ENCODE measurements around the gene PORCN. TPM values are rescaled to one million over a fixed set of nuclear protein-coding genes. Genes with fewer than 3 reads are reported as not detected.
A peak's percentile ranks its signal among the peaks of the same experiment; 100 is the strongest.
"Not testable (repeated sequence)": the region's sequence is repeated elsewhere in the genome, so short reads cannot be mapped to it uniquely, and the experiment has no call there.

The PORCN gene
- total and polyA plus RNA-seq, 4 donors = 11.2 to 26.7 (median 19.1) TPM

DNA sequence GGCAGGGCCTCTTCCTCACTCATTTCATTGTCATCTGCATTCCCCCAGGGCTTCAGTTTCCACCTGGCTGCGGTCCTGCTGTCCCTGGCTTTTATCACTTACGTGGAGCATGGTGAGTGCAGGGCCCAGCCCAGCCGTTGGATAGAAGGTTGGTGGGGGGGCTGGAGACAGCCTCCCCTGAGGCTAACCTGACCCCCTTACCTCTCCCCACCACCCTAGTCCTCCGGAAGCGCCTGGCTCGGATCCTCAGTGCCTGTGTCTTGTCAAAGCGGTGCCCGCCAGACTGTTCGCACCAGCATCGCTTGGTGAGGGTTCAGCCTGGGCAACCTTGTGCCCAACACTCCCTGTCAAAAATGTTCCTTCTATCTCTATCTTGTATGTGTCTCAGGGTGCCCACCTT lies 7.0 kb downstream of the PORCN start:
- H3K27ac ChIP-seq (ENCODE audit: low read depth, low read length) = no peak overlapping the region
- no peak for DNase-seq (ENCODE audit: low read depth in 4 of 6, low spot score in 6 of 6)
- H3K4me1 ChIP-seq (ENCODE audit: control insufficient read depth, insufficient read depth, low read length) = no peaks in the 10 kb centered on the region
- H3K9me3 ChIP-seq (ENCODE audit: control insufficient read depth, insufficient read depth, low read length) = peaks cover 2% of the 10 kb centered on the region
- H3K36me3 ChIP-seq (ENCODE audit: control insufficient read depth, insufficient read depth, low read length) = peaks cover 38% of the 10 kb centered on the region
- H3K27me3 ChIP-seq (ENCODE audit: control insufficient read depth, insufficient read depth, low read length) = no peaks in the 10 kb centered on the region
- H3K4me3 ChIP-seq (ENCODE audit: low read depth, low read length) = no peak overlapping the region
- 86% methylated on average over 7 of the region's 10 CpGs for WGBS (ENCODE audit: insufficient coverage)

DNA sequence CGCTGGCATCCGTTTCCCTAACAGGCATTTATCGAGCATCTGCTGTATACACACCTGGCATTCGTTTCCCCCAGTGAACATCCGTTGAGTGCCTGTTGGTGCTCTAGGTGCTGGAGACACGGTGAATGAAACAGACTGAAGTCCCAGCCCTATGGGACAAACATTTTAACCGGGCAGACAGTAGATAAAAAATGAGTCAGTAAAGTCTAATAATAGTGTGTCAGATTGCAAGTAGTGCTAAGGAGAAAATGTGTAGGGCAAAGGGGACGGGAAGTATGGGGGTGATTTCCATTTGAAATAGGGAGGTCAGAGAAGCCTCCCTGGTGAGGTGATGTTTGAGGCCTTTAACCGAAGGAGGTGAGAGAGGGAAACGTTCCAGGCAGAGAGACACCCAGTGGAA lies 7.5 kb downstream of the PORCN start:
- Histone ChIP-seq H3K27ac (ENCODE audit: low read depth, low read length) (no peak overlapping the region), H3K36me3 (ENCODE audit: control insufficient read depth, insufficient read depth, low read length) (peaks cover 35% of the 10 kb centered on the region), H3K9me3 (ENCODE audit: control insufficient read depth, insufficient read depth, low read length) (peaks cover 2% of the 10 kb centered on the region), H3K4me1 (ENCODE audit: control insufficient read depth, insufficient read depth, low read length) (no peaks in the 10 kb centered on the region), H3K27me3 (ENCODE audit: control insufficient read depth, insufficient read depth, low read length) (no peaks in the 10 kb centered on the region), H3K4me3 (ENCODE audit: low read depth, low read length) (no peak overlapping the region)
- WGBS (ENCODE audit: insufficient coverage) = 76% methylated on average over 10 of the region's 10 CpGs
- no peak for DNase-seq (ENCODE audit: low read depth in 4 of 6, low spot score in 6 of 6)

DNA sequence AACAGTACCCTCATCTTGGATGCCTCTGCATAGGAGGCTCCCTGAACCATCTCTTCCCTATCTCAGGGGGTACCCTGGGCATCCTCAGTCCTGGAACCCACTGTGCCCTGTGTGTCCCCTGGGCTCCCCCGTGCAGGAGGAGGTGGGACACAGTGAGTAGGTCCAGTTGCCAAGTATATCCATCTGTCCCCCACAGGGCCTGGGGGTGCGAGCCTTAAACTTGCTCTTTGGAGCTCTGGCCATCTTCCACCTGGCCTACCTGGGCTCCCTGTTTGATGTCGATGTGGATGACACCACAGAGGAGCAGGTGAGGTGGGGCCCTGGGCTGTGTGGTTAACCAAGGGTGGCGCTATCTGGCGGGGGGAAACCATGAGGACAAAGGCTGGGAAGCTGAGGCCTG lies 8.2 kb downstream of the PORCN start:
- Histone ChIP-seq H3K36me3 (ENCODE audit: control insufficient read depth, insufficient read depth, low read length) (peaks cover 31% of the 10 kb centered on the region), H3K27me3 (ENCODE audit: control insufficient read depth, insufficient read depth, low read length) (no peaks in the 10 kb centered on the region), H3K4me3 (ENCODE audit: low read depth, low read length) (no peak overlapping the region), H3K27ac (ENCODE audit: low read depth, low read length) (no peak overlapping the region), H3K9me3 (ENCODE audit: control insufficient read depth, insufficient read depth, low read length) (peaks cover 2% of the 10 kb centered on the region), H3K4me1 (ENCODE audit: control insufficient read depth, insufficient read depth, low read length) (no peaks in the 10 kb centered on the region)
- WGBS (ENCODE audit: insufficient coverage) = 71% methylated on average over 5 of the region's 5 CpGs
- DNase-seq (ENCODE audit: low read depth in 4 of 6, low spot score in 6 of 6) = no peak

DNA sequence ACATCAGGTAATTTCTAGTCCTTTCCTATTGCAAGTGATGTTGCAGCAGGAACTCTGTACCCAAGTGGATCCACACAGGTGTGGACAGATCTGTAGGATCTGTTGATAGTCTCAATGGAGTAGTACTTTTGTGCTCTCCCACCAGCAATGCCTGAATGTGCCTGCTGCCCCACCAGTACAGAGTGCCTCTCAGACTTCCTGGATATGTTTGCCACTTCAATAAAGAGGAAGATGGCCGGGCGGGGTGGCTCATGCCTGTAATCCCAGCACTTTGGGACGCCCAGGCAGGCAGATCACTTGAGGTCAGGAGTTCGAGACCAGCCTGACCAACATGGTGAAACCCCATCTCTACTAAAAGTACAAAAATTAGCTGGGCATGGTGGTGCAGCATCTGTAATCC lies 10.7 kb downstream of the PORCN start:
- WGBS (ENCODE audit: insufficient coverage) = 50% methylated on average over 2 of the region's 4 CpGs
- H3K27me3 ChIP-seq (ENCODE audit: control insufficient read depth, insufficient read depth, low read length); H3K27ac ChIP-seq (ENCODE audit: low read depth, low read length); DNase-seq (ENCODE audit: low read depth in 4 of 6, low spot score in 6 of 6); H3K4me1 ChIP-seq (ENCODE audit: control insufficient read depth, insufficient read depth, low read length); H3K9me3 ChIP-seq (ENCODE audit: control insufficient read depth, insufficient read depth, low read length); H3K4me3 ChIP-seq (ENCODE audit: low read depth, low read length): not testable (repeated sequence)
- peaks cover 16% of the 10 kb centered on the region for H3K36me3 ChIP-seq (ENCODE audit: control insufficient read depth, insufficient read depth, low read length)

DNA sequence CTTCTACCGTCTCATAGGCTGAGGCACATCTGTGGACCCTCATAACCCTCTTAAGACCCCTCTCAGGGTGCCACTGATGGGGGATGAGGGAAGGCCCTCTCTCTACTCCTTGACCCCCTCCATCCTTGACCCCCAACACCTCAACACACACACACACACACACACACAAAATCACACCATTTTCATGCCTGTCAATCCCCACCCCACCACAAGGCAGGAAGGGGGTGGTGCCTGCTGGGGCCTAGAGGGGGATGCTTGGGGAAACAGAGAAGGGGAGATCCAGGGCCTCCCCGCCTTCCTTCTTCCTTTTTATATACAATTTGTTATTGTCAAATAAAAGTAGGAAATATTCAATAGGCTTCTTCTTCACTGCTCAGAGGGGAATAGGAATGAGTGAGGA lies 11.7 kb downstream of the PORCN start:
- Histone ChIP-seq H3K36me3 (ENCODE audit: control insufficient read depth, insufficient read depth, low read length) (peaks cover 11% of the 10 kb centered on the region), H3K27me3 (ENCODE audit: control insufficient read depth, insufficient read depth, low read length) (no peaks in the 10 kb centered on the region), H3K9me3 (ENCODE audit: control insufficient read depth, insufficient read depth, low read length) (peaks cover 2% of the 10 kb centered on the region), H3K4me1 (ENCODE audit: control insufficient read depth, insufficient read depth, low read length) (peaks cover 10% of the 10 kb centered on the region), H3K27ac (ENCODE audit: low read depth, low read length) (no peak overlapping the region), H3K4me3 (ENCODE audit: low read depth, low read length) (no peak overlapping the region)
- WGBS (ENCODE audit: insufficient coverage) = no CpG with 5 or more reads among the region's 2 CpGs
- DNase-seq (ENCODE audit: low read depth in 4 of 6, low spot score in 6 of 6) = no peak

DNA sequence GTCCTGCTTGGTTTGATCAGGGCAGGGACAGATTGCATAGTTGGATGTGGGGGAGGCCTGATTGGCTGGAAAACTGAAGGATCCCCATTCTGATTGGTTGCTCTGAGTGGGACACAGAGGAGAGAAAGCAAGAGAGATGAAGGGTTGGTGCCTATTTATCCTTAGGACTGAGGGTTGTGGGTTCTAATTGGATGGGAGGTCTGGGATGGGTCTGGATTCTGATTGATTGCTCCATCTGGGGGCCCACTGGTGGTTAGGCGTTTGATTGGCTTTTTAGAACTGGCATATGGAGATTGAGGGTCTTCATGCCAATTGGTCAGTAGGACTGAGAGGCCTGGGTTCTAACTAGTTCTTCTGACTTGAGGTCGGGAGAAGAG lies 12.2 kb downstream of the PORCN start:
- WGBS (ENCODE audit: insufficient coverage) = 44% methylated on average over 2 of the region's 2 CpGs

DNA sequence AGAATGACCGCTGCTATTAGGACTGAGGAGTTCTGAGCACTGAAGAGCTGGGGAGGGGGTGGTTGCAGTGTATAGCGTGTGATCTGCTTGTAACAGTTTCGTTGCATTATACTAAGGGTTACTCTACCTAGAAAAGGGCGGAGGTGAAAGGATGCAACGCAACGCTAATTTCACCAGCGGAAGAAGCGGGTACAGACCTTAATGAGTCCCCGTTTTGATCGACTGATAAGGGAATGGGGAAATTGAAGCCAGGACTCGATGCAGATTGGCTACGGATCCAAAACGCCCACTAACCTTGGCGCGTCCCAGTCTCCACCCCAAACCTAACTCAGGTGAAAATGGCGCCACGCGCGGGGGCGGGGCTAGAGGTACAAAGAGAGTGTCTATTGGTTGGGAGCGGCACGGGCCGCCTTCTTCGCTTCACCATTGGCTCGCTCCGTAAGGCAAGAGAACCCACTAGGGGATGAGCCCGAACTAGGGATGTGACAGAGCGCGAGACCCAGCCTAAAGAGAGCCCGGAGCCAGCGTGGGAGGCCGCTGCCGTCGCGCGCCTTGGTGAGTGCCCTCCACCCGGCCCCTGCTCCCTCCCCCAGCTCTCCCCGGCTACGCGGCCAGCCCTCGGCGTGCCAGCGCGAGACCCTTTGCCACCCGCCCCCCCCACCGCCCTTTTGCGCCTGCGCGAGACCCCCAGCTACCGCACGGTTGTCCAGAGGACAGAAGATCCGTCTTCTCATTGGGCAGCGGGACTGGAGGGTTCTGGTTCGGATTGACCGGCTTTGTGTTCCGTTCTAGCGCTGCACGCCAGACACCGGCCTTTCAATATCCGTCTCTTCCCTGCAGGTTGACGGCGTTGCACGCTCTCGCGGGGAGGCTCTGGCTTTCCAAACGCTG lies 12.8 kb downstream of the PORCN start, which contains the start of gene EBP:
Gene EBP, plus strand, starts transcription at position 456 of the 891 bp plus-strand sequence. CDS start 1,964 bp downstream, outside the sequence.
- Histone ChIP-seq H3K27me3 (ENCODE audit: control insufficient read depth, insufficient read depth, low read length) (no peaks in the 10 kb centered on the region), H3K4me1 (ENCODE audit: control insufficient read depth, insufficient read depth, low read length) (peaks cover 10% of the 10 kb centered on the region), H3K9me3 (ENCODE audit: control insufficient read depth, insufficient read depth, low read length) (peaks cover under 1% of the 10 kb centered on the region), H3K36me3 (ENCODE audit: control insufficient read depth, insufficient read depth, low read length) (peaks cover 7% of the 10 kb centered on the region), H3K4me3 (ENCODE audit: low read depth, low read length) (peak within 1 kb of the TSS; percentile 50), H3K27ac (ENCODE audit: low read depth, low read length) (peak within 1 kb of the TSS; percentile 6)
- 25% methylated on average over 54 of the region's 66 CpGs for WGBS (ENCODE audit: insufficient coverage)
- DNase-seq (ENCODE audit: low read depth in 4 of 6, low spot score in 6 of 6) = peak; percentile 58 to 98 (median 79)

More for the DNA sequence above, 12.2 kb downstream of the PORCN start:
- H3K4me3 ChIP-seq (ENCODE audit: low read depth, low read length) = peak overlapping the region; percentile 50
- peak overlapping the region; percentile 6 for H3K27ac ChIP-seq (ENCODE audit: low read depth, low read length)
- peaks cover 2% of the 10 kb centered on the region for H3K9me3 ChIP-seq (ENCODE audit: control insufficient read depth, insufficient read depth, low read length)
- peaks cover 10% of the 10 kb centered on the region for H3K4me1 ChIP-seq (ENCODE audit: control insufficient read depth, insufficient read depth, low read length)
- DNase-seq (ENCODE audit: low read depth in 4 of 6, low spot score in 6 of 6) = peak in 4 of 6 donors; percentile 6 to 81 (median 24)
- H3K36me3 ChIP-seq (ENCODE audit: control insufficient read depth, insufficient read depth, low read length) = peaks cover 8% of the 10 kb centered on the region
- no peaks in the 10 kb centered on the region for H3K27me3 ChIP-seq (ENCODE audit: control insufficient read depth, insufficient read depth, low read length)

DNA sequence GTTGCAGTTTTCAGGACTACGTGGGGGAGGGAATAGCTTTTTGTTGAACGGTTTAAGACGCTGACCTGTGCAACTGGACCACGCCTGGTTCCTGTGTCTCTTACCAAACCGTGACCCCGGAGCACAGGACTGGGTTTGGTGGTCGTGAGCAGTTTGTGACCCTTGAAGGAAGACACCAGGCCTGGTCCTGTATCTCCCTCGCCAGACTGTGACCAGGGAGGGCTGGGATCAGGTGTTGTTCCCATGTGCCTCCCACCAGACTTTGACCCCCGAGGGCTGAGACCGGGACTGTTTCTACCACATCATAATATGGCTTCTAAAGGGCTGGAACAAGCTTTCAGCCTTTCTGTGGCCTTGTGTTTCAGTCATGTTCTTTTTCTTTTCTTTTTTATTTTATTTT lies 13.5 kb downstream of the PORCN start:
- H3K4me1 ChIP-seq (ENCODE audit: control insufficient read depth, insufficient read depth, low read length) = peaks cover 10% of the 10 kb centered on the region
- no peaks in the 10 kb centered on the region for H3K36me3 ChIP-seq (ENCODE audit: control insufficient read depth, insufficient read depth, low read length)
- peak overlapping the region; percentile 50 for H3K4me3 ChIP-seq (ENCODE audit: low read depth, low read length)
- 44% methylated on average over 10 of the region's 10 CpGs for WGBS (ENCODE audit: insufficient coverage)
- H3K27me3 ChIP-seq (ENCODE audit: control insufficient read depth, insufficient read depth, low read length) = no peaks in the 10 kb centered on the region
- DNase-seq (ENCODE audit: low read depth in 4 of 6, low spot score in 6 of 6) = no peak
- no peaks in the 10 kb centered on the region for H3K9me3 ChIP-seq (ENCODE audit: control insufficient read depth, insufficient read depth, low read length)
- peak overlapping the region; percentile 6 for H3K27ac ChIP-seq (ENCODE audit: low read depth, low read length)

DNA sequence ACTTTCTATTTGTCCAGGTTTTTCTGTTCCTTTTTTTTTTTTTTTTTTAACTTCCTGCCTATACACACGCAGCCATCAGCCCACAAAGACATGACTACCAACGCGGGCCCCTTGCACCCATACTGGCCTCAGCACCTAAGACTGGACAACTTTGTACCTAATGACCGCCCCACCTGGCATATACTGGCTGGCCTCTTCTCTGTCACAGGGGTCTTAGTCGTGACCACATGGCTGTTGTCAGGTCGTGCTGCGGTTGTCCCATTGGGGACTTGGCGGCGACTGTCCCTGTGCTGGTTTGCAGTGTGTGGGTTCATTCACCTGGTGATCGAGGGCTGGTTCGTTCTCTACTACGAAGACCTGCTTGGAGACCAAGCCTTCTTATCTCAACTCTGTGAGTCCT lies 14.9 kb downstream of the PORCN start:
- H3K4me1 ChIP-seq (ENCODE audit: control insufficient read depth, insufficient read depth, low read length) = peaks cover 10% of the 10 kb centered on the region
- no peak for DNase-seq (ENCODE audit: low read depth in 4 of 6, low spot score in 6 of 6)
- H3K27me3 ChIP-seq (ENCODE audit: control insufficient read depth, insufficient read depth, low read length) = no peaks in the 10 kb centered on the region
- WGBS (ENCODE audit: insufficient coverage) = 89% methylated on average over 11 of the region's 12 CpGs
- H3K36me3 ChIP-seq (ENCODE audit: control insufficient read depth, insufficient read depth, low read length) = peaks cover 7% of the 10 kb centered on the region
- H3K4me3 ChIP-seq (ENCODE audit: low read depth, low read length) = no peak overlapping the region
- H3K27ac ChIP-seq (ENCODE audit: low read depth, low read length) = no peak overlapping the region
- no peaks in the 10 kb centered on the region for H3K9me3 ChIP-seq (ENCODE audit: control insufficient read depth, insufficient read depth, low read length)

DNA sequence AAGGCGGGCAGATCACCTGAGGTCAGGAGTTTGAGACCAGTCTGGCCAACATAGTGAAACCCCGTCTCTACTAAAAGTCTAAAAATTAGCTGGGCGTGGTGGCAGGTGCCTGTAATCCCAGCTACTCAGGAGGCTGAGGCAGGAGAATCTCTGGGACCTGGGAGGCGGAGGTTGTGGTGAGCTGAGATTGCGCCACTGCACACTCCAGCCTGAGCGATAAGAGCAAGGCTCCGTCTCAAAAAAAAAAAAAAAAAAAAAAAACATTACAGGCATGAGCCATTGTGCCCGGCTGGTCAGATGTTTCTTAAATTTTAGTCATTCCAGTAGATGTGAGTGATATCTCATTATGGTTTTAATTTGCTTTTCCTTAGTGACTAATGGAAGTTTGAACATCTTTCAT lies 17.1 kb downstream of the PORCN start:
- not testable (repeated sequence) for H3K27me3 ChIP-seq (ENCODE audit: control insufficient read depth, insufficient read depth, low read length); H3K27ac ChIP-seq (ENCODE audit: low read depth, low read length); DNase-seq (ENCODE audit: low read depth in 4 of 6, low spot score in 6 of 6); H3K9me3 ChIP-seq (ENCODE audit: control insufficient read depth, insufficient read depth, low read length); H3K4me3 ChIP-seq (ENCODE audit: low read depth, low read length); H3K4me1 ChIP-seq (ENCODE audit: control insufficient read depth, insufficient read depth, low read length)
- 86% methylated on average over 2 of the region's 8 CpGs for WGBS (ENCODE audit: insufficient coverage)
- H3K36me3 ChIP-seq (ENCODE audit: control insufficient read depth, insufficient read depth, low read length) = peaks cover 12% of the 10 kb centered on the region
